HG02571 (cell line): ENCODE measurements around the gene YY1AP1.
"Not testable (repeated sequence)": the region's sequence is repeated elsewhere in the genome, so short reads cannot be mapped to it uniquely, and the experiment has no call there.

ENCODE experiments used
- ATAC-seq: cut with Tn5 transposase; IDR thresholded peaks from one replicate; pipeline ENCODE4 v1.9.1; 2021; ENCODE audit warnings: mild to moderate bottlenecking, moderate library complexity; ENCODE audit not compliant: unreplicated experiment

Gene YY1AP1

DNA sequence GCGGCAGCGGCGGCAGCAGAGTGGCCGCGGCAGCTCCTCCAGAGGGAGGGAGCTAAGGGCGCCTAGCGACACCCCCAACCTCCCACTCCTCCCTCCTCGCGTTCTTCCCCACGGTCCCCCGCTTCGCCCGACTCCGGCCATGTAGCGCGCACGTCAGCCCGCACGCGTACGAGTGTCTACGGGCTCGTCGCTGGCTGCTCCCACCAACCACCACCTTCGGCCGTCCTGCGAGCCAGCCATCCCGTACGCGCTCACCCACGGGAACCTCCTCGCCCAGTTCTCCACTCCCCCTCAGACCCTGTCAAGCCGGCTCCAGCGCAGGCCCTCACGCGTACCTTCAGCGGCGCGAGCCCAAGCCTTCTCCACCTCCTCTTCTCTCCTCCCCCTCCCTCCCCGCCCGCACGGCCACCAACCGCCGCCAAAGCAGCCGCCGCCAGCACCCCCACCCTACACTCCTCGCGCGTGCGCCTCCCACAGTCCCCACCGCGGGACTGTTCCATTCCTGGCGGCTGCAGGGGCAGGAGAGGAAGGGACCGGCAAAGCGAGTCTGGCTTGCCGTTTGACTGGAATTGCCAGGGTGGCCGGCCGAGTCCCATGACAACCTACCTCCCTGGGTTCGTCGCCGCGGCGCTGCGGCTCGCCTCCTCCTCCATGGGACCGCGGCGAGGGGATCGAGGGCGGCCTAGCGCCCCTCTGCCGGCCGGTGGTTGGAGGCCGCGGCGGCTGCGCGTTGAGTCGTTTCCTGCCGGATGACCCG lies at the start of gene YY1AP1:
TSS of gene YY1AP1 (minus strand) at position 451 of the 757 bp plus-strand sequence. CDS start 8,338 bp downstream, outside the sequence.
- ATAC-seq, result peak; percentile 77

- ATAC-seq, result no peak
Observed at GRCh38 chr1:155729031-155729898, 40.7 kb upstream of the YY1AP1 start.

DNA sequence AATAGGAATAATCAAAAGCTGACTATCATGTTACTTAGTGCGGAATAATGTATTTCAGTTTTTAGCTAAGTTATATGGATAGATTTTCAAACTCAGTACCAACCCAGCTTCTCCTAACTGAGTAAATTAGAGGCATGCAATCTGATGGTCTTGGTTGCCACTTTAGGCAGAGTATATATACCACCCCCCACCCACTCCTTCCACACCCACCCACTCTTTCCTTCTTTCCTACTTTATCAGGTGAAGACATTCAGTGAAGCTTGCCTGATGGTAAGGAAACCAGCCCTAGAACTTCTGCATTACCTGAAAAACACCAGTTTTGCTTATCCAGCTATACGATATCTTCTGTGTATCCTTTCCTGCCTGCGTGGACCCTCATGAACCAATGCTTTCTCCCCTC lies 36.6 kb upstream of the YY1AP1 start:
- ATAC-seq, result no peak

GRCh38 chr1:155719703-155720102 lies 31.1 kb upstream of the YY1AP1 start:
- no peak for ATAC-seq

DNA sequence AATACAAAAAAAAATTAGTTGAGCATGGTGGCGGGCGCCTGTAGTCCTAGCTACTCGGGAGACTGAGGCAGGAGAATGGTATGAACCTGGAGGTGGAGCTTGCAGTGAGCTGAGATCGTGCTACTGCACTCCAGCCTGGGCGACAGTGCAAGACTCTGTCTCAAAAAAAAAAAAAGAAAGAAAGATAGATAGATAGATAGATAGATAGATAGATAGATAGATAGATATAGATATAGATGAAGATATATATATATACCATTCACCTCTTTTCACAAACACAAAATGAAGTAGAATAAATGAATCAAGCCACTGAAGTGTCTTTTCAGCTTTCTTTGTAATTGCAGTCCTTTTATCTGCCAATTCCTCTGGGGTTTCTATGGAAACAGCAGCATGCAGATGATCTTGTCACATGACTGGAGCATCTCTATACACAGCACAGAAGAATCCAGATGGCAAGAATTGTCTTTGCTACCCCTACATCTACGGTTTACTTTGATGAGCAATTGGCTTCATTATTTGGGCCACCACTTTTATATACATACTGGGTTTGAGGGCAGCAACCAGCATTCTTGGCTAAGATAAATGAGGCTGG lies 30.0 kb upstream of the YY1AP1 start:
- ATAC-seq, result not testable (repeated sequence)

GRCh38 chr1:155717041-155717440 lies 28.5 kb upstream of the YY1AP1 start:
- ATAC-seq, result no peak

GRCh38 chr1:155715777-155716176 lies 27.2 kb upstream of the YY1AP1 start:
- ATAC-seq, result no peak

- ATAC-seq, result not testable (repeated sequence)
Observed at GRCh38 chr1:155715056-155715455, 26.5 kb upstream of the YY1AP1 start.

DNA sequence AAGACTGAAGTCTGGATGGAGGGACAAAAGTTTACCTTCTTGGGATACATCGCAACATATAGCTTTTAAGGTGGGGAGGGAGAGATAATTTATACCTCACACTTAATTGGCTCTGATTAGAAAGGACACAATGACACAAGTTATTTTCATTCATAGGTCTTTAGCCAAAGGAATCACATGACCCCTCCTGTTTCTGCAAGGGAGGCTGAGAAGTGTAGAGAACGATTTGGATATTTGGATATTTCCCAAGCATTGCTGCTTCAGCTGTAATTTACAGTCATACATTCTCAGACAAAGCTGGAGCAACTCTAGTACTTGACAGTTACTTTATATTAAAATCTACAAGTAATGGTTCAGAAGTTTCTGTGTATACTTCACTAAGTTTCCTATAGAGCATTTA lies 24.5 kb upstream of the YY1AP1 start:
- ATAC-seq, result no peak

GRCh38 chr1:155712636-155713035 lies 24.1 kb upstream of the YY1AP1 start:
- ATAC-seq, result not testable (repeated sequence)

DNA sequence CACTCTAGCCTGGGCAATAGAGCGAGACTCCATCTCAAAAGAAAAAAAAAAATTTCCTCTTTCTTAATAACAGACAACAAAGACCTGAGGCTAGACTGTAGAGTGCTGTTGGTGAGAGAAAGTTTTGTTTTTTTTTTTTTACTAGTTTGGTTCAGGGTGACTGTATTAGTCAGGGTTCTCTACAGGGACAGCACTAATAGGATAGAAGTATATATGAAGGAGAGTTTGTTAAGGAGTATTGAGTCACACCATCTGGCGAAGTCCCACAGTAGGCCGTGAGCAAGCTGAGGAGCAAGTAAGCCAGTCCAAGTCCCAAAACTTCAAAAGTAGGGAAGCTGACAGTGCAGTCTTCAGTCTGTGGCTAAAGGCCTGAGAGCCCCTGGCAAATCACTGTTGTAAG lies 22.9 kb upstream of the YY1AP1 start:
- not testable (repeated sequence) for ATAC-seq

GRCh38 chr1:155709391-155709790 lies 20.8 kb upstream of the YY1AP1 start:
- ATAC-seq, result no peak

GRCh38 chr1:155706139-155706538 lies 17.6 kb upstream of the YY1AP1 start:
- no peak for ATAC-seq

- ATAC-seq, result not testable (repeated sequence)
Observed at GRCh38 chr1:155704414-155704813, 15.8 kb upstream of the YY1AP1 start.

GRCh38 chr1:155703216-155703615 lies 14.6 kb upstream of the YY1AP1 start:
- ATAC-seq, result no peak

- ATAC-seq, result not testable (repeated sequence)
Observed at GRCh38 chr1:155701675-155702074, 13.1 kb upstream of the YY1AP1 start.

- ATAC-seq, result not testable (repeated sequence)
Observed at GRCh38 chr1:155699062-155699461, 10.5 kb upstream of the YY1AP1 start.

DNA sequence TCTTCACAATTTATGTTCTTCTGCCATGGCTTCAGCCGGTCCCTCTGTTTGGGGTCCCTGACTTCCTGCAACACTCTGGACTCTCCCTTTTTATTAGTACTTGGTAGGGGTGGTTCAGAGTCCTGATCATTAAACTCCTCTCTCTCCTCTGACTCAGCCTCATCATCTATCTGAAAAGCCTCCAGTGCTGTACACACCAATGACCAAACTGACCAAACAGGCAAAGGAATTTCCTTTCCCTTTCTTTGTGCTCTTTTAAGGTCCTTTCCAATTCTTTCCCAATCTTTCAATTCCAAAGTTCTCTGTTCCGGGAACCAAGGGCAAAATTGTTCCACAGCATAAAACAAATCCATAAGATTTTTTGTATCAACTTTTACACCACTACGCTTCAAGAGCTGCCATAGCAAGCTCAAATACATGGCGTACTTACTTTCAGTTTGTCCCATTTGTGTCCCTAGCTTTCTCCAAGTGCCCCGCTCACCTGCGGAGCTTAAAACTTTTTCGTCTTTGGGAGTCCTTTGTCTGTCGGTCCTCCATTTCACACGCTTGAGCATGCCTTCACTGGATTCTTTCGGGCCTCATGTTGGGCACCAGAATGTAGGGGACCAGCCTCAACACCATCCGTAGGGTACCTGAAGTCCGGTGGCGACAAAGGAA lies 9.9 kb upstream of the YY1AP1 start:
- no peak for ATAC-seq

GRCh38 chr1:155697616-155698015 lies 9.0 kb upstream of the YY1AP1 start:
- not testable (repeated sequence) for ATAC-seq

GRCh38 chr1:155697046-155697445 lies 8.5 kb upstream of the YY1AP1 start:
- ATAC-seq, result no peak

DNA sequence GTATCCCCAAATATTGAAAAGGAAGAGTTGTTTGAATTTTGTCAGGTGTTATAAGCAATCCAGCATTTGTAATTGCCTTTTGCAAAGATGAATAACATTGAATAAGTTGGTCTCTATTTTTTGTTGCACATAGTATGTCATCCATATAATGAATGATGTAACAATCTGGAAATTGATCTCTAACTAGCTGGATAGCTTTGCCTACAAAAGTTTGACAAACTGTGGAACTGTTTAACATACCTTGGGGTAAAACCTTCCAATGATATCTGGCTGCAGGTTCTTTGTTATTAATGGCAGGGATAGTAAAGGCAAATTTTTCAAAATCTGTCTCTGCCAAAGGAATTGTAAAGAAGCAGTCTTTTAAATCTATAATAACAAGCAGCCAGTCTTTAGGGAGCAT lies 8.0 kb upstream of the YY1AP1 start:
- ATAC-seq, result no peak
